DND-41 (cell line): Measurements from ENCODE around the gene HSCB.

Experiments
- CTCF ChIP-seq: IDR thresholded peaks from 2 replicates; pipeline ENCODE4 v1.5.1; 2012; ENCODE audit warnings: borderline replicate concordance, low read length, moderate library complexity, mild to moderate bottlenecking; ENCODE audit not compliant: poor library complexity, severe bottlenecking; ENCODE audit errors: extremely low read depth
- EZH2 ChIP-seq: IDR thresholded peaks from 3 replicates; pipeline ENCODE4 v1.6.1; 2012; ENCODE audit warnings: borderline replicate concordance, low read depth, mild to moderate bottlenecking, moderate library complexity, low read length, inconsistent platforms; ENCODE audit not compliant: severe bottlenecking

- TF ChIP-seq CTCF (no peak), EZH2 (no peak)
Measured at GRCh38 chr22:28769394-28770085, 27.7 kb downstream of the HSCB start.
